Epithelial cell of proximal tubule (primary cell): ENCODE data around the gene SRRM5. TPM values are rescaled to one million over a fixed set of nuclear protein-coding genes. Genes with fewer than 3 reads are reported as not detected.

Experiments used
- DNase-seq: peaks from one replicate; pipeline ENCODE4 v3.0.0-alpha.2; 2011; ENCODE audit warnings: low read depth
- H3K4me3 ChIP-seq: 2 replicates; pipeline ENCODE4 v1.5.1; 2011; ENCODE audit warnings: low read depth, mild to moderate bottlenecking, low read length
- CTCF ChIP-seq: conservative IDR thresholded peaks from 2 replicates; pipeline ENCODE4 v1.5.1; 2012; ENCODE audit warnings: low read depth, mild to moderate bottlenecking, low read length
- total RNA-seq: library from RNA; depleted of rRNA; stranded (reverse); fragments of >200 nt; gene quantifications from 2 replicates; pipeline ENCODE4 v1.2.3, GENCODE V29; 2015

SRRM5 gene
- total RNA-seq, 1 donor from 2014 or later: 0.12 TPM

- no peak for DNase-seq
- TF ChIP-seq CTCF: no peak
- H3K4me3 ChIP-seq: peak within 1 kb of the TSS; percentile 57
Measured at GRCh38 chr19:43639519-43640423, 27.9 kb downstream of the SRRM5 start, which contains the start of gene CADM4. Gene CADM4 (minus strand): TSS chr19:43639850. CDS start chr19:43639790, 60 bp downstream.

GRCh38 chr19:43640424-43640757 lies 28.5 kb downstream of the SRRM5 start:
- DNase-seq: no peak
- TF ChIP-seq CTCF: no peak
- H3K4me3 ChIP-seq: peak overlapping the region; percentile 57

GRCh38 chr19:43641333-43641732 lies 29.4 kb downstream of the SRRM5 start:
- TF ChIP-seq CTCF: no peak
- DNase-seq: no peak
- H3K4me3 ChIP-seq: no peak overlapping the region

GRCh38 chr19:43642531-43642930 lies 30.6 kb downstream of the SRRM5 start:
- H3K4me3 ChIP-seq: no peak overlapping the region
- no peak for TF ChIP-seq CTCF
- DNase-seq: no peak

GRCh38 chr19:43643326-43643725 lies 31.4 kb downstream of the SRRM5 start:
- H3K4me3 ChIP-seq: no peak overlapping the region
- DNase-seq: no peak
- no peak for TF ChIP-seq CTCF

- TF ChIP-seq CTCF: no peak
- no peak overlapping the region for H3K4me3 ChIP-seq
- DNase-seq: no peak
Measured at GRCh38 chr19:43644181-43644580, 32.3 kb downstream of the SRRM5 start.

- no peak for TF ChIP-seq CTCF
- no peak overlapping the region for H3K4me3 ChIP-seq
- no peak for DNase-seq
Measured at GRCh38 chr19:43648633-43649032, 36.7 kb downstream of the SRRM5 start.
